Retinal pigment epithelial cell (primary cell): ENCODE data around the gene MAML1.
A peak's percentile ranks its signal among the peaks of the same experiment; 100 is the strongest.

Experiments used
- DNase-seq: peaks from one replicate; pipeline ENCODE4 v3.0.0-alpha.2; 2010; ENCODE audit warnings: low read depth
- H3K4me3 ChIP-seq: 2 replicates; pipeline ENCODE4 v1.5.1; 2011; ENCODE audit warnings: mild to moderate bottlenecking, low read length, control low read depth, moderate library complexity
- TF ChIP-seq, protein P1 (sequence below): conservative IDR thresholded peaks from 2 replicates; pipeline ENCODE4 v1.5.1; 2011; ENCODE audit warnings: low read depth, low read length, control low read depth, inconsistent platforms

MAML1 gene

DNA sequence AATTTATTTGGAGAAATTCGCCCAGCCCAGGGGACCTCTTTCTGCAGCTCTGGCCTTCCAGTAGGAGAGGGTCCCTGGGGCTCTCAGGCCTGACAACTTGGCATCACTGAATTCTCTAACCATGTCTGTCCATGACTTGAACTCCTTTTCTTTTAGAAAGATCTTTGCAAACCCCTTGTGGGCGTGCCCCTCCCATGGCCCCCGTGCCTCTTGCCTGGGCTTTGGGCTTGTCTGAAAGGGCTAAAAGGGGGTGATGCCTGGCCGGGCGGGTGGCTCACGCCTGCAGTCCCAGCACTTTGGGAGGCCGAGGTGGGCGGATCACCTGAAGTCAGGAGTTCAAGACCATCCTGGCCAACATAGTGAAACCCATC is 84.8 kb downstream of the MAML1 start:
- no peak for DNase-seq
- TF ChIP-seq, protein P1, sequence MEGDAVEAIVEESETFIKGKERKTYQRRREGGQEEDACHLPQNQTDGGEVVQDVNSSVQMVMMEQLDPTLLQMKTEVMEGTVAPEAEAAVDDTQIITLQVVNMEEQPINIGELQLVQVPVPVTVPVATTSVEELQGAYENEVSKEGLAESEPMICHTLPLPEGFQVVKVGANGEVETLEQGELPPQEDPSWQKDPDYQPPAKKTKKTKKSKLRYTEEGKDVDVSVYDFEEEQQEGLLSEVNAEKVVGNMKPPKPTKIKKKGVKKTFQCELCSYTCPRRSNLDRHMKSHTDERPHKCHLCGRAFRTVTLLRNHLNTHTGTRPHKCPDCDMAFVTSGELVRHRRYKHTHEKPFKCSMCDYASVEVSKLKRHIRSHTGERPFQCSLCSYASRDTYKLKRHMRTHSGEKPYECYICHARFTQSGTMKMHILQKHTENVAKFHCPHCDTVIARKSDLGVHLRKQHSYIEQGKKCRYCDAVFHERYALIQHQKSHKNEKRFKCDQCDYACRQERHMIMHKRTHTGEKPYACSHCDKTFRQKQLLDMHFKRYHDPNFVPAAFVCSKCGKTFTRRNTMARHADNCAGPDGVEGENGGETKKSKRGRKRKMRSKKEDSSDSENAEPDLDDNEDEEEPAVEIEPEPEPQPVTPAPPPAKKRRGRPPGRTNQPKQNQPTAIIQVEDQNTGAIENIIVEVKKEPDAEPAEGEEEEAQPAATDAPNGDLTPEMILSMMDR = no peak
- peak overlapping the region; percentile 41 for H3K4me3 ChIP-seq

DNA sequence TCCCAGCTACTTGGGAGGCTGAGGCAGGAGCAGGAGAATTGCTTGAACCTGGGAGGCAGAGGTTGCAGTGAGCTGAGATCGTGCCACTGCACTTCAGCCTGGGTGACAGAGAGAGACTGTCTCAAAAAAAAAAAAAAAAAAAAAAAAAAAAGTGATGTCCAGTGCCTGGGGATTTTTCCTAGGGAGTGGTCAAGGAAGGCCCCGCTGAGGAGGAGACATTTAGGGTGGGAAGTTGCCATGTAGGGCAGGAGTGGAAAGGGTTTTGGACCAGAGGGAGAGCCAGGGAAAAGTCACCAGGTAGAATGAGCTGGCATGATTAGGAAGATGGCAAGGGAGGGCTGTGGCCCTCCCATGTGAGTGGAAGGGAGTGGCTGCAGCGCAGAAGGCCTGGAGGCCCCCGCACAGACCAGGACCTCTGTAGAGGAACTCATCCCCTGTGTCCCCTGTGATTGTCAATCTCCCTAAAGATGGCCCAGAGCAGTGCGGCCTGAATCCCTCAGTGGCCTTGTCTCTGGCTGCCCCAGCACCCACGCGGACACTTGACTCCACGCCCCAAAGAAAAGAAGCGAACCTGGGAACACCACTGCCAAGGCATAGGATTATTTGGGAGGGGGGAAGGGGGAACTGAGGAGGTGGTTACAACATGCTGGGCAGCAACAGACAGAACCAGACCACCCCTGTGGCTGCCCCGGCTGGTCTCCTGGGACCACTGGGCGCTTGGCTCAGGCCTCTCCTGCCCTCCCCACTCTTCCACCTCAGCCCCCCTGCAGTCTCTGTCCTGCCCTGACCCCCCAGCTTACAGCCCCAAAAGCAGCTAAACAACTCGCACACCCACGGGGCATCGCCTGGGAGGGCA is 85.5 kb downstream of the MAML1 start:
- TF ChIP-seq, protein P1 = no peak
- H3K4me3 ChIP-seq = peak overlapping the region; percentile 27
- no peak for DNase-seq

DNA sequence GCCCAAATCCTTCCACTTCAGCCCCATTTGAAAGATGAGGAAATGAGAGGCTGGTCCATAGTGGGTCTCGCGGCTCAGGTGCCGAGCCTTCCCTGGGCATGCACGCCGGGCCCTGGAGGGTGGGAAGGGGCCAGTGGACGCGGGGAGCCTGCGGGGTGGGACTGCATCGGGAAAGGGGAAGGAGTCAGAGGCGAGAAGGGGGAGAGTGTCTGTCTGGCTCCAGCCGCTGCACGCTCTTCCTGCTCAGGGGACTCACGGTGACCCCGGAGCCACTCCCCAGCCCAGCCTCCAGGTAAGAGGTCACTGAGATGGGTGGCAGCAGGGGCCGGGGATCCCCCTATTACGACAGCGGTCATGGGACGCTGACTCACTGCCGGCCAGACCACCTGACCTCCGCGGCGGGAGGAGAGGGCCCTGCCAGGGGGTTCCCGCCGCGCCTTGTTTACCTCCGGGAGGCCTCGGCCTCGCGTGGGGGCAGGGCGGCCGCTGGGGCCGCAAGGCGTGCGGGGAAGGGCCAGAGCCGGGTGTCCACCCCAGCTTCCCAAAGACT is 86.2 kb downstream of the MAML1 start:
- H3K4me3 ChIP-seq = peak overlapping the region; percentile 27
- peak; percentile 94 for DNase-seq
- TF ChIP-seq, protein P1 = no peak

DNA sequence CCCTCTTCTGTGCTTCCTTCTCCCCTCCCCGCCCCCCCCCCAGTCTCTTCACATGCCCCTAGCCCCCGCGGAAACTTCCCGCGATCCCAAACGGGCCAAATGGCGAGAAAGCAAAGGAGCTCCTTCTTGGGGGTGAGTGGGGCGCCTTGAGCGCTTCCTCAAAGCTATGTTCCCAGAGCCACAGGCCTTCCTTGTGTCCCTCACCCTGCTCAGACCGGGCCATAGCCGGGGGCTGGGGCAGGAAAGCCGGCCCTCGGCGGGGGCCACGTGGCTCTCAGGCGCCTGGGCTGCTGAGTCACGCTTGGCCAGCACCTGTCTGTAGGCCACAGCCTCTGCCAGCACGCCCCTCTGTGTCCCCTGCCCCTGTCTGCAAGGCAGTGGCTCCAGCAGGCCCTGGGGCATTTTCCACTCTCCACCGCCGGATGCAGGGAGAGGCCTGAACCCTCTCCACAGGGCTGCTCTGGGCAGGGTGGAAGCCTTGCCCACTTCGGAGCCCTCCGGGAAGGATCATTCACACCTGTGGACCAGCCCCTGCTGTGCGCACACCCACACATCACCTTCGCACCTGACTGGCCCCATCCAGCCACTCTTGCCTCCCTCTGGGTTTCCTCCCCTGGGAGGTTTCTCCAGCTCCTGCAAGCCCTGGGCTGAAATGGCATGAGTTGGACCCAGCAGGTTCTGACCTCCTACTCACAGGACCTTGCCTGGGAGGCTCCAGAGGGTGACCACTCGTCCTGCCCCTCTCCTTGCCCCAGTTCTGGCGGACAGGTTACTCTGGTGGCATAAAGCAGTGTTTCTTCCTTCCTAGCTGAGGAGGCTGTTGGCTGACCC is 86.9 kb downstream of the MAML1 start:
- DNase-seq = peak; percentile 65
- H3K4me3 ChIP-seq = no peak overlapping the region
- TF ChIP-seq, protein P1 = no peak

DNA sequence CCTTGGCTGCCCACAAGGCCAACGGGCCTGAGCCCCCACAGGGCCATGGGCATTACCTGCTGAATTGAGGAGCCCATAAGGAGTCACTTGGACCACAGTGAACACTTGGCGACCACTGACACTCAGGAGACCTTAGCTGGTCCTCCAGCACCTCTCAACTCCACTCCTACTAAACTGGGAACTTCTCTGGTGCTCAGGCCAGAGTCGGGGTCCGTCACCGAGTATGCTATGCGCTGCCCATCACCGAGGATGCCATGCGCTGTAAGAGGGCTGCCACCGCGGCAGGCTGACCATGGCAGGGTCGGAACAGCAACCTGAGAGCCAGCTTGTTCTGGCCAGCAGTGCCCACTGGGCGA is 87.5 kb downstream of the MAML1 start:
- DNase-seq = no peak
- TF ChIP-seq, protein P1 = no peak
- H3K4me3 ChIP-seq = peak overlapping the region; percentile 37

DNA sequence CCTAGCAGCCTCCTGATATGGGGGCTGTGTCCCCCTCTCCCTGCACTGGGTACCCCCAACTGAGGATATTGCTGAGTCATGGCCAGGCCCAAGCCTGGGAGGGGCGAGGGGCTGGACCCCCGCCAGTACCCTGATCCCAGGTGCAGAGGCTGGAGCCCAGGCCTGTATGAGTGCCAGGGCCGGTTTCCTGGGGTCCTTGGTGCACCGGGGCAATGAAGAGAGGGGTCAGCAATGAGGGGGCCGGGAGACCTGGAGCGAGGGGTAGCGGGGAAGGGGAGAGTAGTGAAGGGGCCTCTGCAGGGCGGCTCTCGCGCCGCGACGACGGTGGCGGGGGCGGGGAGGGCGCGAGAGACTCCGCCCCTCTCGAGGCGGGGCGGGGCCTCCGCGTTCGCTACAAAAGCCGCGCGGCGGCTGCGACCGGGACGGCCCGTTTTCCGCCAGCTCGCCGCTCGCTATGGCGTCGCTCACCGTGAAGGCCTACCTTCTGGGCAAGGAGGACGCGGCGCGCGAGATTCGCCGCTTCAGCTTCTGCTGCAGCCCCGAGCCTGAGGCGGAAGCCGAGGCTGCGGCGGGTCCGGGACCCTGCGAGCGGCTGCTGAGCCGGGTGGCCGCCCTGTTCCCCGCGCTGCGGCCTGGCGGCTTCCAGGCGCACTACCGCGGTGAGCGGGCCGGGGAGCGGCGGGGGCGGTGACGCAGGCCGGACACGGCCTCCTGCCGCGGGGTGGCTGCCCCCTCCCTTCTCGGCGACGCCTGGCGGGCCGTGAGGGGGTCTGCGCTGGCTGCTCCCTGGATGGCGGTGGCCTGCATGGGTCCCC is 88.1 kb downstream of the MAML1 start, which contains the start of gene SQSTM1:
SQSTM1 (plus strand) TSS at position 423 of the 815 bp plus-strand sequence; CDS start at position 455, 32 bp downstream.
- H3K4me3 ChIP-seq = peak within 1 kb of the TSS; percentile 74
- no peak for DNase-seq
- TF ChIP-seq, protein P1 = no peak
